Measurements from ENCODE around the gene SHISA9. TPM values are rescaled to one million over a fixed set of nuclear protein-coding genes. Genes with fewer than 3 reads are reported as not detected.

SHISA9 gene
- total RNA-seq, 4 donors from 2014 or later, result 0.19 TPM; not detected in 3

GRCh38 chr16:13041646-13042290 is 140.4 kb downstream of the SHISA9 start:
- Histone ChIP-seq H3K36me3 (no peaks in the 10 kb centered on the region), H3K4me3 (no peak overlapping the region), H3K4me1 (no peaks in the 10 kb centered on the region), H3K27ac (no peak overlapping the region), H3K9me3 (no peaks in the 10 kb centered on the region), H3K27me3 (no peaks in the 10 kb centered on the region)
- intact Hi-C loops (cut with DNase I), result no loop called here
- no peak for DNase-seq
- 54 to 62% methylated on average over 2 to 5 of the region's 5 CpGs for WGBS, 2 donors
- TF ChIP-seq POLR2A (IDR thresholded peaks at IDR 0.05), result no peak
- no peak for TF ChIP-seq CTCF (IDR thresholded peaks at IDR 0.05)

GRCh38 chr16:13042291-13042685 is 140.9 kb downstream of the SHISA9 start:
- Histone ChIP-seq H3K9me3 (no peaks in the 10 kb centered on the region), H3K36me3 (no peaks in the 10 kb centered on the region)

GRCh38 chr16:13046061-13046821 is 144.8 kb downstream of the SHISA9 start:
- Histone ChIP-seq H3K36me3 (no peaks in the 10 kb centered on the region), H3K4me1 (no peaks in the 10 kb centered on the region), H3K4me3 (no peak overlapping the region), H3K27me3 (no peaks in the 10 kb centered on the region), H3K9me3 (peaks cover 0 to 8% (median 6%) of the 10 kb centered on the region in 3 donors), H3K27ac (no peak overlapping the region)
- 64 to 65% methylated on average over 3 of the region's 3 CpGs for WGBS, 2 donors
- TF ChIP-seq POLR2A (IDR thresholded peaks at IDR 0.05) (no peak), CTCF (IDR thresholded peaks at IDR 0.05) (no peak)
- no peak for DNase-seq
- intact Hi-C loops (cut with DNase I), result no loop called here

More at GRCh38 chr16:13042291-13042685, 140.9 kb downstream of the SHISA9 start:
- intact Hi-C loops (cut with DNase I), result no loop called here
- no peak overlapping the region for H3K27ac ChIP-seq
- H3K4me1 ChIP-seq, result no peaks in the 10 kb centered on the region
- DNase-seq, result no peak
- TF ChIP-seq CTCF (IDR thresholded peaks at IDR 0.05) (no peak), POLR2A (IDR thresholded peaks at IDR 0.05) (no peak)
- H3K27me3 ChIP-seq, result no peaks in the 10 kb centered on the region
- H3K4me3 ChIP-seq, result no peak overlapping the region

- H3K27me3 ChIP-seq, result no peaks in the 10 kb centered on the region
- 38 to 71% methylated on average over 1 of the region's 1 CpG for WGBS, 2 donors
- H3K36me3 ChIP-seq, result no peaks in the 10 kb centered on the region
- intact Hi-C loops (cut with DNase I), result no loop called here
- TF ChIP-seq POLR2A (IDR thresholded peaks at IDR 0.05) (no peak), CTCF (IDR thresholded peaks at IDR 0.05) (no peak)
- no peak overlapping the region for H3K4me3 ChIP-seq
- H3K4me1 ChIP-seq, result no peaks in the 10 kb centered on the region
- peaks cover 0 to 8% (median 6%) of the 10 kb centered on the region in 3 donors for H3K9me3 ChIP-seq
- no peak for DNase-seq
- H3K27ac ChIP-seq, result no peak overlapping the region
Measured at GRCh38 chr16:13047276-13047675, 145.9 kb downstream of the SHISA9 start.

DNA sequence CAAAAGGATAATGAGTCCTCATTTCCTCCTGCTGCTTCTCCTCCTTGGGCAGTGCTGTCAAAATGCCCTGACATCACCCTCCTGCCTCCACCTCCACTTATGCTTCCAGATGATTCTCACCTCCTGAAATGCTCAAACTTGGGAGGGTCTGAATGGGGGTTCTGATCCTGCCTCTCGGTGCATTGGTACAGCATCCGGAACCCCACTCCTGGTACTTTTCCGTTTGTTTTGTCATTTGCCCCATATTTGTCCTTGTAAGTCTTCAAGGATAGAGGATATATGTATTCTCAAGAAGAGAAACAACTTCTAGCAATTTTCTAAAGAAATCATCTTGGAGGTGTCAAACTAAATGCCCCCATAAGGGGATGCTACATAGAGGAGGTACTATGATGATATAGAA is 148.3 kb downstream of the SHISA9 start:
- no peaks in the 10 kb centered on the region for H3K4me1 ChIP-seq
- no peaks in the 10 kb centered on the region for H3K36me3 ChIP-seq
- peaks cover 0 to 8% (median 6%) of the 10 kb centered on the region in 3 donors for H3K9me3 ChIP-seq
- H3K27me3 ChIP-seq, result no peaks in the 10 kb centered on the region
- intact Hi-C loops (cut with DNase I), result no loop called here
- 77 to 91% methylated on average over 3 of the region's 3 CpGs for WGBS, 2 donors
- no peak overlapping the region for H3K4me3 ChIP-seq
- TF ChIP-seq CTCF (IDR thresholded peaks at IDR 0.05), result no peak
- no peak for DNase-seq
- no peak overlapping the region for H3K27ac ChIP-seq
